Activated CD8-positive, alpha-beta memory T cell treated with anti-CD3 and anti-CD28 coated beads, Interleukin-2, amount 50 U/mL, for 48 hours (primary cell): ENCODE data around the gene GPD1L.
A peak's percentile ranks its signal among the peaks of the same experiment; 100 is the strongest.
"Not testable (repeated sequence)": the region's sequence is repeated elsewhere in the genome, so short reads cannot be mapped to it uniquely, and the experiment has no call there.

ENCODE experiments used
- DNase-seq: peaks from one replicate; pipeline ENCODE4 v3.0.0-alpha.2; 2020

The GPD1L gene

DNA sequence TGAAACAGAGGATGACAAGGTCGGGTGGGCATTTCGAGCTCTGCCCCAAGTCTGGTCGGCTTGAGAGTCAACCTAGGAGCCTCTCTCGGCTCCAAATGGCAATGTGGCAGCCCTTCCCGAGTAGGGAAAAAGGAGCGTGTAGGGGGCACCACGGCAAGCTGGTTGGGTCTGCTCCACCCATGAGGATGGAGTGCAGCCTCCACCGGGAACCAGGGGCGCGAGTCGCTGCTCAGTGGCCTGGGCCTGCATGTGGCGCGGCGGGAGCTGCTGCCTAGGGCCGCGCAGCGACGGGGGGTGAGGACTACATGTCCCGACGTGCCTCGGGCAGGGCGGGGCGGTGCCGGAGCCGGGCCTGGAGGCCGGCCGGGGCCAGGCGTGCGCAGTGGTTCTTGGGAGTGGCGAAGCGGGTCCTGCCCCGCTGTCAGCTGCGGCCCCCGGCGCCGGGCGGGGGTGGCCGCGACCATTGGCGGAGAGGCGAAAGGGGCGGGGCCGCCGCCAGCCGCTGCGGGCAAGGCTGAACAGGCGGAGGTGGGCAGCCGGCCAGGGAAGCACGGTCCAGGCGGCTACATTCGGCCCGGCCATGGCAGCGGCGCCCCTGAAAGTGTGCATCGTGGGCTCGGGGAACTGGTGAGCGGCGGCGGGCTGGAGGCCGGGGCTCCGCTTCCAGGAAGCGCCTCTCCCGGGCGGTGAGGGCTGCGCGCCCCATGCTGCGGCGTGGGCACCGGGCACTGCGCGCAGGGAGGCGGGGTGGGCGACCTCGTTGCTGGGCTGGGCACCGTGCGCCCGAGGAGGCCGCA, at the start of gene GPD1L:
GPD1L (plus strand) TSS at position 489 of the 797 bp plus-strand sequence; CDS start at position 581, 92 bp downstream.
- DNase-seq, result peak; percentile 94

DNA sequence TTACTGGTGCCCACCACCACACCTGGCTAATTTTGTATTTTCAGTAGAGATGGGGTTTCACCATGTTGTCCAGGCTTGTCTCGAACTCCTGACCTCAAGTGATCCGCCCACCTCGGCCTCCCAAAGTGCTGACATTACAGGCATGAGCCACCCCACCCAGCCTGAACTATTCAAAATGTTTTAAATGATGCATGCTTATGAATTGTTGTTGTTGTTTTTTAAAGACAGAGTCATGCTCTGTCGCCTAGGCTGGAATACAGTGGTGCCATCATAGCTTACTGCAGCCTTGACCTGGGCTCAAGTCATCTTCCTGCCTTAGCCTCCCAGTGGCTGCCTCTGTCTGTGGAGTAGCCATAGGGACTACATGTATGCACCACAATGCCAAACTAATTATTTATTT, 48.0 kb upstream of the GPD1L start:
- not testable (repeated sequence) for DNase-seq

DNA sequence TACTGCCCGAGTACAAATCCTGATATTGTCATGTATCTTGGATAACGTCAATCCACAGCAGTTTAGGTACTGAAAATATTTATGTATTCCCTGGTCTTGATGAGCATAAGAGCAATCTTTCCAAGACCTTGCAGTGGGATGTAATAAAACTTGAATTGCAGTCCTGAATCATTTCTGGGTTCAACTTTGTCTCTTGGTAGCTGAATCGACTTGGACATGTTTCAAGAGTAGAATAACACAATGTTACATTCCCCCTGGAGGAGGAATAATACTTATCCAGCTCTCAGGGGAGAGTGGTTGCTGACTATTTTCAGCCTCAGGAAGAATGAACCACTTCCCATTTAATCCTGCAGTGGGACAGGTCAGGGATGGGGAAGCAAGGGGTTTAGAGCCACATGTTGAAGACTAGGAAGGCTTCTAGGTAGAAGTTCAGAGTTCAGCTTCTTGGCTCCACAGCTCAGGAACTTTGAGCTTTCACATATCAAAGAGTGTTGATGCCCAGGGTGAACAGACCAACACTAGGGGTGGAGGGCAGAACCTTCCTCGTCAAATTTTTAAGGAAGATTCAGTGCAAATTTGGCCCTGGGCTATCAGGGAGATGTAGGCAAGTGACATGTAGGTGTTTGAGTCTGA, 43.4 kb upstream of the GPD1L start:
- DNase-seq, result no peak

DNA sequence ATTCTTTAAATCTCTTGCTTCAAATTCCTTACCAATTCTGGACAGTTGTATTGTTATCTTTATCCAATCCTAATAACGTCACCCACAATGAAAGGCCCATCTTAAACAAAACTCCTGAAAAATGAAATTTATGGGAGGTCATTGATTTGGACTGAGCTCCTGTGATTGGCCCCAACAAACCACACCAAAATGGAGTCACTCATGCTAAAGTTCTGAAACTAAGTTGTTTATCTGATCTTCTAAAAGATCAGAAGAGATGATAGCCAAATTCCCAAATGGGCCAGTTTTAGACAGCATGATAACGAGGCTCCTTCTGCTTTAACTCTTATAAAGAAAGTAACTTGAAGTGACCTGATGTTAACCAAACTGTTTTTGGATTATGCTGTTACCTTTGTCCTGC, 39.7 kb upstream of the GPD1L start:
- DNase-seq, result no peak

DNA sequence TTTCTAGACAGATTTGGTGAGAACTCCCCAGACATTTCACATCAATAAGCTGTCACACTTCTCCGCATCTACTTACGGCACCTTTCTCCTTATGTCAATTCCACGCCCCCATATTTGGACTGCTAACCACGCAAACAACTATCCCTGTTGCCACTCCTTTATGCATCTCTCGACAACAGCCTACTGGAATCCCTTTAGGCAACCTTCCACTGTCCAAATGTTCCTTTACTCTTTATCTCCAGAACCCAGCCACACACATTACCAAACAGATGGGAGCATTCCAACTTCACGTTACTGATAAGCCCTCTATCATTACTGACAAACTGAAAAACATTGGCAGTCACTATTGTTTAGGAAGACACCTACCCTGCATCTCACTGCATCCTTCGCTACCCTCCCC, 32.2 kb upstream of the GPD1L start:
- DNase-seq, result not testable (repeated sequence)

DNA sequence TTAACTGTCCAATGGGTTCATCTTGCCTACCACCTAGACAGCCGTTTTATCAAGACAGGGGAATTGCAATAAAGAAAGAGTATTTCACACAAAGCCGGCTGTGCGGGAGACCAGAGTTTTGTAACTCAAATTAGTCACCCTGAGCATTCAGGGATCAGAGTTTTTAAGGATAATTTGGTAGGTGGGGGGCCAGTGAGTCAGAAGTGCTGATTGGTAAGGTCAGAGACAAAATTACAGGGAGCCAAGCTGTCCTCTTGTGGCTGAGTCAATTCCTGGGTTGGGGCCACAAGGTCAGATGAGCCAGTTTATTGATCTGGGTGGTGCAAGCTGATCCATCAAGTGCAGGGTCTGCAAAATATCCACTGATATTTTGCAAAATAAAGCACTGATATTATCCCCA, 29.9 kb upstream of the GPD1L start:
- DNase-seq, result no peak

DNA sequence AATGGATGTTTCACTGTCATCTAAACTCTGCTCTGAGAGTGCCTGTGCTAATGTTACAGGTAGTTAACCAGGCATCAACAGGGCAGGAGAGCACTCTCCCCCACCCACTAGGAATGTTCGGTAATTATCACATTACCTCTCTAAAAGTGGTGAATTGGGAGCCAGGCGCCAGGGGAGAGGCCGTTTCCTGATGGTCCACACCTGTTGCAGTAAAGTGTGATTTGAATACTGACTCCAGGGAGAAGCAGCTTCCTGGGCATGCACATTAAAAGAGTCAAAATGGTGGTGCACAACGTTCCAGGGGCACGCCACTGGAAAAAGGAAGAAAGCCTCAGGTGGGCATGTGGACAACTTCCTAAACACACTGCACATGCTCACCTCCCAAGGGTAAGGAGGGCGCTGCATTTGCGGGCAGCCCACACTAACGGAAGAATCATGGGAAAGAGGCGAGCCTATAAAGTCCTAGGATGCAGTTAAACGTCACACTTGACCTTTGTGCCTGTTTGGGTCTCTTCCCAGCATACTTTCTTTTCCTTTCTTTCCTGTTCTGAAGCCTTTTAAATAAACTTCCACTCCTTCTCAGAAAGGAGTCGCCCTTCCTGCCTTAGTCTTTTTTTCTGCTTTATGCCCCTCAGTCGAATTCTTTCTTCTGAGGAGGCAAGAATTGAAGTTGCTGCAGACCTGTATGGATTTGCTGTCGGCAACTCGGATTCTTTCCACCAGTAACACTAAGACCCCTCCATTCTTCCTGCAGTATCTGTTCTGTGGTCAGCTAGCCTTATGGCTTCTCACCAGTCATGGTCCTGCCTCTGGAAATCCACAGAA, 28.9 kb upstream of the GPD1L start:
- DNase-seq, result no peak

DNA sequence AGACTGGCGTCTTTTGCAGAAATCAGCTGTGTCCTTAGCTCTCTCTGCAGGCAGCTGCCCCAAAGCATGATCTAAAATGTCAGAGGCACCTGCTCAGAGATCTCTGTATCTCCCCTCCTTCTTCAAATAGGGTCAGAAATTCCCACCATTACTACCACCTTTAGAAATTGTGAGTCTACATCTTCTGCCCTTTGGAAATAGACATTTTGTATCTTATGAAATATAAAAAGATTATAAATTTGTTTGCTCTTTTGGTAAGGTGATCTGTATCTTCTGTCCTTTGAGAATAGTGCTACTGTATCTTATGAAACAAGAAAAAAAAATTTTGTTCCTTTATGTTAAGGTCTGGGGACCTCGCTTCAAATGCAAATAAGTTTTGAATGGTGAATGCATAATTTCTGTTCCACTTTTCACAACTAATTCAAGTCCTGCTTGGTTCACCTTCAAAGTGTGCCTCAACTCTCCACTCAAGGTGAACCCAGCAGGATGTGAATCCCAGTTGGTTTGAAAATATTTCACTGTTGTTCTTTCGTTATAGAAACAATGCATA, 28.3 kb upstream of the GPD1L start:
- DNase-seq, result no peak

DNA sequence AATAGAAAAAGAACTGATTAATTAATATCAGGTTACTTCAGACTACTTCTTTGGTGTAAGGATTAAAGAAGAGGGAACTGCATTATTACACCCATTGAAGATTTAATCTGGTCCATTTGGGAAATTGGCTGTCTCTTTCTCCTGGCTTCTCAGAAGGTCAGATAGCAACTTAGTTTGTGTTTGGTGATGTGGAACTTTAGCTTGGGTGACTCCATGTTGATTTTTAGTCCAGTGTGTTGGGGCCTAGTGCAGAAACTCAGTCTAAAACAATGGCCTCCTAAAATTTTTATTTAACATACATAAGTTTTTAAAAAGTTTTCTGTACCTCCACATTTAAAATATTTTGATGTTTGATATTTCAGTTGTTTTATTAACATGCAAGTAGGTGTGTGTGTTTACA, 27.6 kb upstream of the GPD1L start:
- no peak for DNase-seq

DNA sequence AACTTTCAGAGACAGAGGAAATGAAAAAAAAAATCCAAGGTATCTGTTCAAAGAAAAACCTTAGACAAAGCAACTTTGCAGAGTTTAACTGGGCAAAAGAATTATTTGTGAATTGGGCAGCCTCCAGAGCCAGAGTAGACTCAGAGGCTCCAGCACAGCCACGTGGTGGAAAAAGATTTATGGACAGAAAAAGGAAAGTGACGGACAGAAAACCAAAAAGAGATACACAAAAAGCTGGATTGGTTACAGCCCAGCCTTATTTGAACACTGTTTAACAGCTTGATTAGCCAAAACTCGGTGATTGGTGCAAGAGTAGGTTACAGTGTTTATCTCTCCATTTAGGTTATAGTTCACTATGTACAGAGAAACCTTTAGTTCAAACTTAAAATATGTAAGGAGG, 23.7 kb upstream of the GPD1L start:
- DNase-seq, result no peak

DNA sequence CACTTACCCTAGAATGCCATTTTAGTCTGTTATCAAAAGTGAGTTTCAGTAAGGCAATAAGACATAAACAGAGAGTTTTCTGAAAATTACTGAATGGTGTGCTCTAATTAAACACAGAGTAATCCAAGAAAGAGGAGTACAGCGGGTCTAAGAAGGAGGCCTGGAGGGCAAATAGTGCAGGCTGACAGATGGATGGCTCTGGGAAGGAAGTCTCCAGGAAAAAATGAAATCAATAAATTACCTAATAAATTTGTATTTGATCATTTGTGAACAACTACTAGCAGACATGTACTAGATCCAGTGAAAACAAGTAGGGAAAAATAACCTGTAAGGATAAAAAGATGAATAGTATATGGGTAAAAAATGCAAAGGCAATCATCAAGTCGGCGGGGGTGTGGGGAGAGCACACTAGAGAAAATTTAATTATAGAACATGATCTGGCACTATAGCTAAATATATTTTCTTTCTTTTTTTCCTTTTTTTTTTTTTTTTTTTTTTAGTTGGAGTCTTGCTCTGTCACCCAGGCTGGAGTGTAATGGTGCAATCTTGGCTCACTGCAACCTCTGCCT, 22.6 kb upstream of the GPD1L start:
- DNase-seq, result no peak

DNA sequence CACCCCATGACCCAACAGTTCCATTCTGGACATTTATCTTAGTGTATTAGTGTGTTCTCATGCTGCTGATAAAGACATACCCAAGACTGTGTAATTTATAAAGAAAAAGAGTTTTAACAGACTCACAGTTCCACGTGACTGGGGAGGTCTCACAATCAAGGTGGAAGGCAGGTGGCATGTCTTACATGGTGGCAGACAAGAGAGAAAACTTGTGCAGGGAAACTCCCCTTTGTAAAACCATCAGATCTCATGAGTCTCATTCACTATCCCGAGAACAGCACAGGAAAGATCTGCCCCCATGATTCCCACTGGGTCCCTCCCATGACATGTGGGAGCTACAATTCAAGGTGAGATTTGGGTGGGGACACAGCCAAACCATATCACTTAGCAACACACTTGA, 21.6 kb upstream of the GPD1L start:
- DNase-seq, result no peak

DNA sequence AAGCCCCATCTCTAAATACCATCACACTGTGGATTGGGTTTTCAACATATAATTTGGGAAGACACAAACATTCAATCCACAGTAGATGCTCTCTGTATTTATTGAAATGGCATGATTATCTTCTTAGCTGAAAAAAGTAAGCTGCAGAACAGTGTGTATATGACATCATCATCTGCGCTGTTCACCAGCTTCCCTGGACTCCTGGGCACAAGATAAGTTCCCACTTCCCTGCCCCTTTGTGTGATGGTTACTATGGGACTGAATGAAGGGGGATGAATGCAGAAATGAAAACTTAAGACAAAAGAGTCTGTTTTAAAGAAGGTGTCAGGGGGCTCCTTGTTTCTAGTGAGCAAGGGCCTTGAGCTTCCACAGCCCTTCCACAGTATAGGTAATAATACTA, 20.0 kb upstream of the GPD1L start:
- DNase-seq, result no peak

DNA sequence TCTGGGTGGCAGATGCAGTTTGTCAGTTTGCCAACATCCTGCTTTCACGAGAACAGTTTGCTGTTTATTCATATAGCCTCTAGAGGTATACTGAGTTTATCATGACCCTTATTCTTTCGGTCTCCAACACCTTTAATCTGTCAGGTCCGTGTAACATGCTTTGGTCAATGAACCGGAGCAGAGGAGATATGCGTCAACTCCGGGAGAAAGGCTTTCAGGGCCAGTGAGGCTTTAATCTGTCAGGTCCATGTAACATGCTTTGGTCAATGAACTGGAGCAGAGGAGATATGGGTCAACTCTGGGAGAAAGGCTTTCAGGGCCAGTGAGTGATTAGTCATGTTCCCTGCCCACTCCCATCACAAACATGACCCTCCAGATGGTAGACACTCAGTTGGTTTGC, 16.9 kb upstream of the GPD1L start:
- no peak for DNase-seq

DNA sequence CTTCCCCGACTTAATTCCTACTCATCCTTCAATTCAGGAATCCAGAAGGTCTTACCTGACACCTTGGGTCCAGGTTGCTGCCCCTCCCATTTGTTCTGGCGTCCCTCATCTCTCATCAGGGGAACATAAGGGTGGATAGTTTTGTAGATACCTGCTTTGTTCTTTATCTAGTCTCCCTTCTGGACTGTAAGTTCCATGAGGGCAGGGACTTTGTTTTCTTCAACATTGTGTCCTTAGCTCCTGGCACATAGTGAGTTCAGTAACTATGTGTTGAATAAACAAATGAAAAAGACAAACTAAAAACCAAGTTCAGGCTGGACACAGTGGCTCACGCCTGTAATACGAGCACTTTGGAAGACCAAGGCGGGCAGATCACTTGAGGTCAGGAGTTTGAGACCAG, 13.2 kb upstream of the GPD1L start:
- no peak for DNase-seq

DNA sequence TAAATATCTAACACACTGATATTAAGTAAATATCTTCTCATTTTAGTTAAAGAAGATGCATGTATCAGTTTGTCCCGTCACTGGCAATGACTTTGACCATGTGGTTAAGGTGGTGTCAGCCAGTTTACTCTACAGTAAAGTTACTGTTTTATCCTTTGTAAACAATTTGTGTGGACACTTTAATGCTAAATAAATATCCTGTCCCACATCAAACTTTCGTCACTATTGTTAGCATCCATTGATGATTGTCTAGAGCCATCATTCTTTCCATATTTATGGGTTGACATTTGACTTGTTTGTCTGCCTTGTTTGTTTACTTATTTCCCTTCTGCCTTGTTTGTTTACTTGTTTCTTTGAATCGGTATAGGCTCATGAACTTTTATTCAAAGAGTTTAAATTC, 11.0 kb upstream of the GPD1L start:
- DNase-seq, result no peak

DNA sequence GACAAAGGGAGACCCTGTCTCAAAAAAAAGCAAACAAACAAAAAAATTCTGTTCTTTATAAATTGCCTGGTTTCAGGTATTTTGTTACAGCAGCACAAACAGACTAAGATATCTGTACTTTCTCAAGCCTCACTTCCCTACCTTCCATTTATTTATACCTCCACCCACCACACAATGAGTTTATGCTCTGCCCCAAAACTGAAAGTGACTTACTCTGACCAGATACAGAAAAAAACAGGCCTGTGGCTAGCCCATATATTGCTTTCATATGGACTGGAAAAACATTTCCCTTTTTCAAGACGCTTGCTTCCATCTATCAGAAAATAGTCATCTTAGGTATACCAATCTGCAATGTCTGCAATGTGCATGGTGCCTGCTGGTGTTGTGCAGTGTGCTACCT, 8.7 kb upstream of the GPD1L start:
- no peak for DNase-seq

DNA sequence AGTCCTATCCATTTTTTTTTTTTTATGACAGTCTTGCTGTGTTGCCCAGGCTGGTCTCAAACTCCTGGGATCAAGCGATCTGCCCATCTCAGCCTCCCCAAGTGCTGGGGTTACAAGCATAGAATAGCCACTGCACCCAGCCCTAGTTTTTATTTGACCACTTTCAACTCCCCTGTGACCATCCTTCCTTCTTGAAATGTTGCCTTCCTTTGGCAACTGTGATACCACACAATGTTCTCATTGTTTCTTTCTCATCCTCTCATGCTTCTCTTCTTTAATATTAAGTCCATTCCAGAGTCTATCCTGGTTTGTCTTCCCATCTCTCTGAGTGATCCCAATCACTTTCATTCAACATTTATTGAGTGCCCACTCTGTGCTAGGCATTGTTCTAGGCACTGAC, 7.9 kb upstream of the GPD1L start:
- no peak for DNase-seq

DNA sequence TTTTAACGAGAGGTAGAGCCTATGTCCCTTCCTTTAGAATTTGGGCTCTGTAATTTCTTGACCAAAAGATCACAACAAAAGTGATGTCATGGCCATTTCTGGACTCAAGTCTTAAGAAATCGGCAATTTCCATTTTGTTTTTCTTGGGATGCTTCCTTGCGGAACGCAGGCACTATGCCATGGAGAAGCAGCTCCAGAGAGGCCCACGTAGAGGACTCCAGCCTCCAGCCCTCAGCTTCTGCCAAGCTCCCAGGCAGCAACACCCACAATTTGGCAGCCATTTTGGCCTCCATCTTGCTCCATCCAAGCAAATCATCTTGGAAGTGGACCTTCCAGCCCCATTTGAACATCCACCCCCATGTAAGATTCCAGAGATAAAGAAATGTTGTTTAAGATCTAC, 6.0 kb upstream of the GPD1L start:
- no peak for DNase-seq

DNA sequence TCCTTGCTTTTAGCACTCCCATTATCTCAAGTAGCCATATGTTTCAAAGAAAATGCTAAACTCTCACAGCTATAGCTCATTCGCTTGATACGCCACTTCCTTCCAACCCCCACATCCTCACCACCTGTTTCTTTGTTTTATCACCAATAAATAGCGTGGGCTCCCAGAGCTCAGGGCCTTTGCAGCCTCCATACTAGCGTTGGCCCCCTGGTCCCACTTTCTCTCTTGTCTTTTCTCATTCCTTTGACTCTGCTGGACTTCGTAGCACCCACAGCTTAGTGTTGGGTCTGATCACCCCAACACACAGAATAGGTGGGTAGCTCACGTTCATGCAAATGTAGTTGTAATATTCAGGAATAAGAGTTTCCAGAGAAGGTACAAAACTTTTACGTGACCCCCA, 4.1 kb upstream of the GPD1L start:
- no peak for DNase-seq

DNA sequence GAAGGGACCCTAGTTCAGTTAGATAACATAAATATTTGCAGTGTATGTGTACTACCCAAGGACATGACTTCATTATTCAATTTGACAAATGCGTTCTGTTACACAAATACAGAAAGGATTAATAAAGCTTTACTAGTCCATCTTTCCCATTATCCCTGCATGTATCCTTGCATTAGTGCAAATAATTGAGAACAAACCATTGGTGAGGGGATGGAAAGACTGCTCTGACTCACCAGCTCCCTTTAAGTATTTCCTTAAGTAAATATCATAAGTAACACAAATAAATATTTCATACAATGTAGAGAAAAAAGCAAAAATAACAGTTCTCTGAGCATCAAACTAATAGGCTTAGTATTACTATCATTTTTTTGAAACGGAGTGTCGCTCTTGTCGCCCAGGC, 1.9 kb upstream of the GPD1L start:
- DNase-seq, result no peak

DNA sequence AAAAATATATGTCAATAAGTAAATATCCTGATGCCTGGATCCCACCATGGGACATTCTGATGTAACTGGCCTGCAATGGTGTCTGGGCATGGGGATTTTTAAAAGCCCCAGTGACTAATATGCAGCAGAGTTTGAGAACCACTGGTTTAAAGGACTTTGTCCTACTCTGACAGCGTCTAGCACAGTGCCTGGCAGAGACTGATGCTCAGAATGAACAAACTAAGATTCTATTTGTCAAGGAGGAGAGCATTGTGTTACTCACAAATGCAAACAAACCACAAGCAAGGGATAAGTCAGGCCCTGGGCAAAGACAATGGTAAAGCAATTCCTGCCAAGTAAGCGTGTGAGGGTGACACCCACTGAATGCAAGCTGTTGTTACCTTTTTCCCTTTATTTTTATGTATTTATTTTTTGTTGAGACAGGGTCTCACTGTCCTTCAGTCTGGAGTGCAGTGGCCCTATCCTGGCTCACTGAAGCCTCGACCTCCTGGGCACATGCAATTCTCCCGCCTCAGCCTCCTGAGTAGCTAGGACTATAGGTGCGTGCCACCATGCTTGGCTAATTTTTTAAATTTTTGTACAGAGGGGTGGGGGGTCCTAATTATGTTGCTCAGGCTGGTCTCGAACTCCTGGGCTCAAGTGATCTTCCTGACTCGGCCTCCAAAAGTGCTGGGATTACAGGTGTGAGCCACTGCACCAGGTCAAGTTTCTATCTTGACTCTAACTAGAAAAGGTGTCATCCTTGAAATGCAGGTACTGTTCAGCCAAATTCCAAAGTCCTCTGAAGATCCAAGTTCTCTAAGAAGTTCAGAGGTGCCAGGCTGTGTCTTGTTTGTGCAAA, 909 bp upstream of the GPD1L start:
- DNase-seq, result no peak
